Fibroblast of the aortic adventitia (primary cell): Measurements from ENCODE around the gene SUCO. TPM values are rescaled to one million over a fixed set of nuclear protein-coding genes. Genes with fewer than 3 reads are reported as not detected.

Experiments
- DNase-seq: peaks from one replicate; pipeline ENCODE4 v3.0.0-alpha.2; 2010; ENCODE audit warnings: low read depth
- H3K4me3 ChIP-seq: 2 replicates; pipeline ENCODE4 v1.5.1; 2011; ENCODE audit warnings: low read depth, mild to moderate bottlenecking, control low read depth, low read length, moderate library complexity
- small RNA-seq: library from RNA; depleted of rRNA; stranded (forward); fragments of <200 nt; gene quantifications from one replicate; pipeline ENCODE3, GENCODE V24; 2012
- total RNA-seq: library from RNA; depleted of rRNA; stranded (reverse); fragments of >200 nt; gene quantifications from 2 replicates; pipeline ENCODE4 v1.2.3, GENCODE V29; 2012; ENCODE audit warnings: low replicate concordance
- TF ChIP-seq, protein P1 (sequence below): IDR thresholded peaks from 2 replicates; pipeline ENCODE4 v1.5.1; 2011; ENCODE audit warnings: mild to moderate bottlenecking, low read length, control low read depth, inconsistent platforms; ENCODE audit not compliant: insufficient read depth

Gene SUCO
- total RNA-seq, 1 donor: 53.3 TPM

GRCh38 chr1:172658871-172659453 lies 126.0 kb downstream of the SUCO start, which contains the start of gene FASLG:
Gene FASLG, plus strand, starts transcription at chr1:172659103. Its CDS starts 99 bp downstream, at chr1:172659202.
- no peak within 1 kb of the TSS for H3K4me3 ChIP-seq
- DNase-seq: no peak
- TF ChIP-seq, protein P1, sequence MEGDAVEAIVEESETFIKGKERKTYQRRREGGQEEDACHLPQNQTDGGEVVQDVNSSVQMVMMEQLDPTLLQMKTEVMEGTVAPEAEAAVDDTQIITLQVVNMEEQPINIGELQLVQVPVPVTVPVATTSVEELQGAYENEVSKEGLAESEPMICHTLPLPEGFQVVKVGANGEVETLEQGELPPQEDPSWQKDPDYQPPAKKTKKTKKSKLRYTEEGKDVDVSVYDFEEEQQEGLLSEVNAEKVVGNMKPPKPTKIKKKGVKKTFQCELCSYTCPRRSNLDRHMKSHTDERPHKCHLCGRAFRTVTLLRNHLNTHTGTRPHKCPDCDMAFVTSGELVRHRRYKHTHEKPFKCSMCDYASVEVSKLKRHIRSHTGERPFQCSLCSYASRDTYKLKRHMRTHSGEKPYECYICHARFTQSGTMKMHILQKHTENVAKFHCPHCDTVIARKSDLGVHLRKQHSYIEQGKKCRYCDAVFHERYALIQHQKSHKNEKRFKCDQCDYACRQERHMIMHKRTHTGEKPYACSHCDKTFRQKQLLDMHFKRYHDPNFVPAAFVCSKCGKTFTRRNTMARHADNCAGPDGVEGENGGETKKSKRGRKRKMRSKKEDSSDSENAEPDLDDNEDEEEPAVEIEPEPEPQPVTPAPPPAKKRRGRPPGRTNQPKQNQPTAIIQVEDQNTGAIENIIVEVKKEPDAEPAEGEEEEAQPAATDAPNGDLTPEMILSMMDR: no peak

DNA sequence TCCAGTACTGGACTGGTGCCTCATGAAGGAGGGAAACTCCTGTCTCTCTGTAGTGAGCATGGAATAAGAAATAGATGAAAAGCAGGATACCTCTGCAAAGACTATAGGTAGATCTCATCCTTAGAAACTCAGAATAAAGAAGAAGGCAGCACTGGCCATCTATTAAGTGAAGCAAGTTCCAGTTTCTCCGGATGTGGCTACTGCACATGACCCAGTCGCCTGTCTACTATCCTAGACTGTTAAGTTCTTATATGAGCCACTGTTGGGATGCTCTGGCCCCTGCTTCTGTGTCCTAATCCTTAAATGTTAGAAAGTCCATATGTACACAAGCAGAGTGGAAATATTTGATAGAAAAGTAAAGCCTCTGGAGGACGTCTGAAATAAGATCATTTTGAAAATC lies 128.2 kb downstream of the SUCO start:
- TF ChIP-seq, protein P1: no peak
- H3K4me3 ChIP-seq: no peak overlapping the region
- DNase-seq: no peak

Small RNA genes lying within 50 kb of the gene (small RNA-seq; reads per million reads assigned to genes)
- not detected for gene RNU6-693P

Other genes with a start within 250 kb of the SUCO start
- gene C1orf105, start 112.5 kb upstream of the SUCO start, total RNA-seq: not detected in 2 replicates
- gene PIGC, start 89.1 kb upstream of the SUCO start, total RNA-seq: 18.2 and 25.2 TPM in 2 replicates
- not detected in 2 replicates for gene FASLG, start 126.0 kb downstream of the SUCO start, total RNA-seq